Hepatic stellate cell (primary cell): ENCODE data around the gene MED27.

Experiments used
- DNase-seq: peaks from one replicate; pipeline ENCODE4 v3.0.0; 2011; ENCODE audit warnings: low spot score

MED27 gene

GRCh38 chr9:131879911-131880290 lies 199.8 kb downstream of the MED27 start:
- DNase-seq = no peak

- no peak for DNase-seq
Observed at GRCh38 chr9:131879181-131879910, 200.3 kb downstream of the MED27 start.

GRCh38 chr9:131876486-131876885 lies 203.2 kb downstream of the MED27 start:
- DNase-seq = no peak

GRCh38 chr9:131875828-131876485 lies 203.7 kb downstream of the MED27 start:
- peak; percentile 62 for DNase-seq

GRCh38 chr9:131874916-131875670 lies 204.6 kb downstream of the MED27 start:
- DNase-seq = no peak

- no peak for DNase-seq
Observed at GRCh38 chr9:131874447-131874846, 205.2 kb downstream of the MED27 start.

- no peak for DNase-seq
Observed at GRCh38 chr9:131873891-131874440, 205.7 kb downstream of the MED27 start.

- DNase-seq = no peak
Observed at GRCh38 chr9:131873335-131873734, 206.3 kb downstream of the MED27 start.

GRCh38 chr9:131872702-131873101 lies 207.0 kb downstream of the MED27 start:
- no peak for DNase-seq

- DNase-seq = no peak
Observed at GRCh38 chr9:131872006-131872405, 207.7 kb downstream of the MED27 start.

GRCh38 chr9:131870156-131870555 lies 209.5 kb downstream of the MED27 start:
- no peak for DNase-seq

GRCh38 chr9:131869348-131869747 lies 210.3 kb downstream of the MED27 start:
- DNase-seq = no peak

GRCh38 chr9:131868766-131869165 lies 210.9 kb downstream of the MED27 start:
- DNase-seq = no peak

GRCh38 chr9:131867611-131868192 lies 212.0 kb downstream of the MED27 start:
- no peak for DNase-seq

- no peak for DNase-seq
Observed at GRCh38 chr9:131865446-131866195, 214.0 kb downstream of the MED27 start.

- no peak for DNase-seq
Observed at GRCh38 chr9:131864531-131864930, 215.1 kb downstream of the MED27 start.

- DNase-seq = no peak
Observed at GRCh38 chr9:131863306-131863896, 216.3 kb downstream of the MED27 start.

GRCh38 chr9:131862261-131862660 lies 217.4 kb downstream of the MED27 start:
- DNase-seq = no peak

GRCh38 chr9:131860430-131860829 lies 219.2 kb downstream of the MED27 start:
- DNase-seq = no peak

- no peak for DNase-seq
Observed at GRCh38 chr9:131858147-131858546, 221.5 kb downstream of the MED27 start.

GRCh38 chr9:131856105-131856504 lies 223.6 kb downstream of the MED27 start:
- no peak for DNase-seq
